Measurements from ENCODE around the gene CENPF.

DNA sequence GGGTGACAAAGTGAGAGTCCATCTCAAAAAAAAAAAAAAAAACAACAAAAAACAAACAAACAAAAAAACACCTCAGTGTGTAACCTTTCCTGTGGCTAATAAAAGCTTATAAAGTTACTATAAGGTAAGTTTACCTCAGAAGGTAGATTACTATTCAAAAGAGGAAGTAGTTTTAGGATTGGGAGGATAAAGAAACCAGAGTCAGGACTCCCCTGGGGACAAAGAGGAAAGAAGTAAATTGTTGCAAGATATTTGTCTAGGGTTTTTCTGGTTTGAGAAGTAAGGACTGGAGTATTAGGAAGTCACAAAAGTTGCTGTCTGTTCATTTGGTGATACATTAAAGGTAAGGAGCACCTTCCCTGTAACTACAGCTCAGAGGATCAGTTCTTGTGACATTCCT is 23.8 kb upstream of the CENPF start:
- TF ChIP-seq SMC3 (conservative IDR thresholded peaks at IDR 0.05; ENCODE audit: poor library complexity), result no peak
- no peak for TF ChIP-seq POLR2AphosphoS5 (IDR thresholded peaks at IDR 0.05)
- TF ChIP-seq REST (IDR thresholded peaks at IDR 0.05; ENCODE audit: borderline replicate concordance), result no peak
- TF ChIP-seq RAD21 (conservative IDR thresholded peaks at IDR 0.05), result no peak
- TF ChIP-seq, protein P1, sequence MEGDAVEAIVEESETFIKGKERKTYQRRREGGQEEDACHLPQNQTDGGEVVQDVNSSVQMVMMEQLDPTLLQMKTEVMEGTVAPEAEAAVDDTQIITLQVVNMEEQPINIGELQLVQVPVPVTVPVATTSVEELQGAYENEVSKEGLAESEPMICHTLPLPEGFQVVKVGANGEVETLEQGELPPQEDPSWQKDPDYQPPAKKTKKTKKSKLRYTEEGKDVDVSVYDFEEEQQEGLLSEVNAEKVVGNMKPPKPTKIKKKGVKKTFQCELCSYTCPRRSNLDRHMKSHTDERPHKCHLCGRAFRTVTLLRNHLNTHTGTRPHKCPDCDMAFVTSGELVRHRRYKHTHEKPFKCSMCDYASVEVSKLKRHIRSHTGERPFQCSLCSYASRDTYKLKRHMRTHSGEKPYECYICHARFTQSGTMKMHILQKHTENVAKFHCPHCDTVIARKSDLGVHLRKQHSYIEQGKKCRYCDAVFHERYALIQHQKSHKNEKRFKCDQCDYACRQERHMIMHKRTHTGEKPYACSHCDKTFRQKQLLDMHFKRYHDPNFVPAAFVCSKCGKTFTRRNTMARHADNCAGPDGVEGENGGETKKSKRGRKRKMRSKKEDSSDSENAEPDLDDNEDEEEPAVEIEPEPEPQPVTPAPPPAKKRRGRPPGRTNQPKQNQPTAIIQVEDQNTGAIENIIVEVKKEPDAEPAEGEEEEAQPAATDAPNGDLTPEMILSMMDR (IDR thresholded peaks at IDR 0.05; ENCODE audit: poor library complexity, severe bottlenecking), result no peak

Data from neural cell (in vitro differentiated cells).